GM18519 (cell line): Measurements from ENCODE around the gene SLC4A11.
"Not testable (repeated sequence)": the region's sequence is repeated elsewhere in the genome, so short reads cannot be mapped to it uniquely, and the experiment has no call there.

Source experiments
- ATAC-seq: cut with Tn5 transposase; IDR thresholded peaks from one replicate; pipeline ENCODE4 v1.9.1; 2021; ENCODE audit warnings: mild to moderate bottlenecking, moderate library complexity; ENCODE audit not compliant: unreplicated experiment, low FRiP score

Gene SLC4A11

GRCh38 chr20:3229158-3229557 lies 9.8 kb downstream of the SLC4A11 start:
- ATAC-seq: no peak

- ATAC-seq: no peak
These were observed 10.3 kb downstream of the SLC4A11 start for GRCh38 chr20:3228750-3229032.

- no peak for ATAC-seq
These were observed 10.8 kb downstream of the SLC4A11 start for GRCh38 chr20:3227936-3228749.

- no peak for ATAC-seq
These were observed 11.5 kb downstream of the SLC4A11 start for GRCh38 chr20:3227506-3227905.

- no peak for ATAC-seq
These were observed 12.1 kb downstream of the SLC4A11 start for GRCh38 chr20:3226864-3227263.

- ATAC-seq: no peak
These were observed 12.9 kb downstream of the SLC4A11 start for GRCh38 chr20:3226093-3226492.

GRCh38 chr20:3224681-3225421 lies 14.1 kb downstream of the SLC4A11 start:
- no peak for ATAC-seq

GRCh38 chr20:3223994-3224680 lies 14.9 kb downstream of the SLC4A11 start:
- no peak for ATAC-seq

GRCh38 chr20:3223651-3223993 lies 15.4 kb downstream of the SLC4A11 start:
- ATAC-seq: no peak

GRCh38 chr20:3222635-3223600 lies 16.1 kb downstream of the SLC4A11 start:
- ATAC-seq: no peak

- no peak for ATAC-seq
These were observed 17.4 kb downstream of the SLC4A11 start for GRCh38 chr20:3221398-3222226.

GRCh38 chr20:3218307-3218988 lies 20.5 kb downstream of the SLC4A11 start:
- ATAC-seq: peak; percentile 46

- ATAC-seq: not testable (repeated sequence)
These were observed 23.6 kb downstream of the SLC4A11 start for GRCh38 chr20:3215359-3215917.

GRCh38 chr20:3213226-3213625 lies 25.8 kb downstream of the SLC4A11 start:
- ATAC-seq: no peak

- no peak for ATAC-seq
These were observed 28.6 kb downstream of the SLC4A11 start for GRCh38 chr20:3210346-3210745.

GRCh38 chr20:3209946-3210317 lies 29.1 kb downstream of the SLC4A11 start:
- no peak for ATAC-seq

- no peak for ATAC-seq
These were observed 29.6 kb downstream of the SLC4A11 start, which contains the start of gene ITPA for GRCh38 chr20:3209257-3209945. TSS of gene ITPA (plus strand) at chr20:3209498. CDS start at chr20:3209552, 54 bp downstream.

- no peak for ATAC-seq
These were observed 30.2 kb downstream of the SLC4A11 start for GRCh38 chr20:3208786-3209256.
